ENCODE data around the gene SYNE3.

DNA sequence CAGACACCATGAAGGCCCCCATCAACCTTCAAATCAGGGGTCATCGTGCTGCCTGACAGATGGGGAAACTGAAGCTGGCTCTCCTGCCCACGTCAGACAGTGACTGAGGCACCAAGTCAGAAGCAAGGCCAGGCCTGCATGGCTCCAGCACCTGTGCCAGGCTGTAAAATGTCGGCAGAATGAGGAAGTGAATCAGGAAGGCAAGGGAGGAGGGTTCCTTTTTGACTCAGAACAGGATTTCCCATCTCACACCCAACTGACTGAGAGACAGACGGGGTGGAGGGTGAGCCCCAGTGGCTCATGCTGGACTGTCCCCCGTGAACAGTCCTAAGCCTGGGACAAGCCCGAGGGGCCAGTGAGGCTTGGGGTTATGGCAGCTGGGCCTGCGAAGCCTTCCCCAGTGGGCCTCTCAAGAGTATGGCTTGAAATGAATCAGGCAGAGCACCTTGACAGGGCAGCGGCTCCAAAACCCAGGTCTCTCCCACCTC is 20.9 kb downstream of the SYNE3 start:
- TF ChIP-seq CTCF (IDR thresholded peaks at IDR 0.05), result no peak
- TF ChIP-seq EZH2 (IDR thresholded peaks at IDR 0.05; ENCODE audit: borderline replicate concordance, insufficient read depth, low read depth, low read length, poor library complexity, severe bottlenecking), result no peak

Data from B cell (primary cell).